GM12878 (cell line): ENCODE data around the gene CANT1. TPM values are rescaled to one million over a fixed set of nuclear protein-coding genes. Genes with fewer than 3 reads are reported as not detected.

Source experiments
- ATAC-seq: fragments of 200-7000 bp; cut with Tn5 transposase; 3 replicates; pipeline ENCODE4 v1.9.1; 2020; ENCODE audit warnings: mild to moderate bottlenecking, moderate library complexity
- BruUV-seq: library from RNA; stranded (reverse); fragments of 400-500 nt; replicated peaks from 2 replicates; lab custom pipeline; 2021; lab: Mats Ljungman, UMichigan
- CTCF ChIA-PET: fragments of 300-600 bp; sonication (Branson Sonifier 250); formaldehyde crosslinking; extraction: SDS; loops from one replicate; lab custom pipeline; 2021; ENCODE audit warnings: inconsistent platforms; lab: Yijun Ruan, JAX
- POLR2A ChIA-PET: fragments of 350-600 bp; formaldehyde crosslinking; extraction: SDS; loops from one replicate; lab custom pipeline; 2021; ENCODE audit warnings: inconsistent platforms; lab: Charles Lee
- RAD21 ChIA-PET: fragments of 300-600 bp; sonication (Branson Sonifier 250); formaldehyde crosslinking; loops from one replicate; lab custom pipeline; 2023; ENCODE audit warnings: antibody characterized with exemption; ENCODE audit not compliant: unreplicated experiment; lab: Charles Lee
- SMC1A ChIA-PET: fragments of 300-600 bp; sonication (Branson Sonifier 250); formaldehyde crosslinking; loops from one replicate; lab custom pipeline; 2023; ENCODE audit not compliant: unreplicated experiment, uncharacterized antibody; lab: Charles Lee
- DNase-seq: peaks from one replicate; pipeline ENCODE4 v3.0.0-alpha.2; 2011; ENCODE audit warnings: low read depth, low spot score
- FAIRE-seq: peaks from 3 replicates; lab custom pipeline; 2011; peaks lifted over from hg19 to GRCh38; lab: Jason Lieb, UNC
- H2AFZ ChIP-seq: 2 replicates; pipeline ENCODE4 v1.6.0; 2011; ENCODE audit warnings: low read depth, low read length, control low read depth; ENCODE audit not compliant: control insufficient read depth
- H3K27ac ChIP-seq: 2 replicates; pipeline ENCODE4 v1.5.1; 2011; ENCODE audit warnings: control low read depth; ENCODE audit not compliant: control insufficient read depth, insufficient read depth
- H3K27me3 ChIP-seq, 2 experiments: replicated peaks in 1 of 2; 2 replicates each; pipeline versions ENCODE4 v1.6.0 to v1.6.1; 2011; ENCODE audit warnings: low read length in 1 of 2; ENCODE audit not compliant: control insufficient read depth in 2 of 2, insufficient read depth in 2 of 2
- H3K36me3 ChIP-seq, 2 experiments: 2 replicates each; pipeline ENCODE4 v1.5.1; 2011; ENCODE audit warnings: low read length in 1 of 2; ENCODE audit not compliant: control insufficient read depth in 2 of 2, insufficient read depth in 2 of 2
- H3K4me1 ChIP-seq: 2 replicates; pipeline ENCODE4 v1.6.1; 2011; ENCODE audit warnings: mild to moderate bottlenecking, low read length, moderate library complexity, mixed read lengths; ENCODE audit not compliant: control insufficient read depth, insufficient read depth
- H3K4me2 ChIP-seq: 2 replicates; pipeline ENCODE4 v1.6.0; 2011; ENCODE audit warnings: control low read depth; ENCODE audit not compliant: control insufficient read depth, insufficient read depth
- H3K4me3 ChIP-seq: fragments of 200-600 bp; sonication (generic); 2 replicates; pipeline ENCODE4 v1.5.1; 2016
- H3K79me2 ChIP-seq: 2 replicates; pipeline ENCODE4 v1.6.0; 2011; ENCODE audit warnings: low read length; ENCODE audit not compliant: control insufficient read depth, insufficient read depth
- H3K9ac ChIP-seq: 2 replicates; pipeline ENCODE4 v1.8.0; 2011; ENCODE audit warnings: low read length, control low read depth, mixed read lengths; ENCODE audit not compliant: control insufficient read depth, insufficient read depth
- H3K9me3 ChIP-seq: replicated peaks from 3 replicates; pipeline ENCODE4 v1.5.1; 2011; ENCODE audit warnings: mild to moderate bottlenecking, low read length; ENCODE audit not compliant: control insufficient read depth, insufficient read depth
- H4K20me1 ChIP-seq: 2 replicates; pipeline ENCODE4 v1.6.0; 2011; ENCODE audit not compliant: control insufficient read depth, insufficient read depth
- CHD2 ChIP-seq: IDR thresholded peaks from 2 replicates; pipeline ENCODE4 v1.6.1; 2011; ENCODE audit warnings: low read depth, low read length, improper control_type of control experiment, borderline replicate concordance
- MTA2 ChIP-seq: fragments of 450-650 bp; IDR thresholded peaks from 2 replicates; pipeline ENCODE4 v1.6.1; 2016; ENCODE audit warnings: low read depth, mild to moderate bottlenecking, moderate library complexity
- MTA3 ChIP-seq: IDR thresholded peaks from 2 replicates; pipeline ENCODE4 v1.6.1; 2012; ENCODE audit warnings: low read length, inconsistent platforms, borderline replicate concordance
- RELA ChIP-seq: fragments of 450-650 bp; IDR thresholded peaks from 2 replicates; pipeline ENCODE4 v1.8.0; 2014; ENCODE audit warnings: borderline replicate concordance; ENCODE audit not compliant: partially characterized antibody
- SUZ12 ChIP-seq: fragments of 200-600 bp; sonication (generic); IDR thresholded peaks from one replicate; pipeline ENCODE4 v1.6.1; 2018; ENCODE audit warnings: antibody characterized with exemption, mild to moderate bottlenecking; ENCODE audit not compliant: unreplicated experiment
- ZZZ3 ChIP-seq: IDR thresholded peaks from 2 replicates; pipeline ENCODE4 v1.6.1; 2011; ENCODE audit warnings: low read depth; ENCODE audit not compliant: control insufficient read depth, insufficient read length
- WGBS: methylation state at CpG from one replicate; pipeline ENCODE4 v1.1.6; 2016; ENCODE audit warnings: low lambda C conversion rate; ENCODE audit not compliant: insufficient replicate concordance, insufficient coverage; ENCODE audit errors: missing lambda C conversion rate; 5-methylcytosine and 5-hydroxymethylcytosine counted together
- in situ Hi-C: fragments of 300-500 bp; cut with MboI; formaldehyde crosslinking; loops from 9 replicates; pipeline ENCODE4 v1.14.3; 2018; ENCODE audit warnings: mixed read lengths
- intact Hi-C: fragments of 100-400 bp; cut with micrococcal nuclease; formaldehyde crosslinking; loops from one replicate; pipeline ENCODE4 v1.14.2; 2022; ENCODE audit not compliant: unreplicated experiment
- polyA plus RNA-seq, 11 experiments: library from polyadenylated mRNA; depleted of rRNA in 4 of 11; unstranded in 6 of 11; stranded (reverse) in 5 of 11; fragments of >200 nt; fragmentation: Nextera tagmentation in 4 of 11; fragmentation: Illumina TruSeq in 1 of 11; extraction: Ambion mirVana in 4 of 11; extraction: Trizol in 1 of 11; gene quantifications; 1 replicate in 1 of 11; 2 replicates in 10 of 11; pipeline versions ENCODE4 v1.2.1 to v1.2.3, GENCODE V29; 2011 to 2016; ENCODE audit warnings: inconsistent platforms in 2 of 11, missing spikeins in 2 of 11, low read depth in 1 of 11
- total RNA-seq, 4 experiments: library from RNA; depleted of rRNA in 3 of 4; stranded (reverse); fragments of >200 nt in 3 of 4; fragmentation: Illumina TruSeq in 1 of 4; extraction: Trizol in 1 of 4; gene quantifications; 2 replicates each; pipeline versions ENCODE4 v1.2.1 to v1.2.3, GENCODE V29; 2013 to 2021

CANT1 gene
- total and polyA plus RNA-seq, 10 of the 15 experiments (the other 5 are each of a cell fraction or from before 2014, with no cell fraction given): 2.2 to 59.2 (median 20.2) TPM

GRCh38 chr17:78999056-78999768, 10.4 kb downstream of the CANT1 start:
- H4K20me1 ChIP-seq: no peaks in the 10 kb centered on the region; the same call in 1 of the 2 replicates
- H3K9ac ChIP-seq: no peak overlapping the region
- ChIA-PET RAD21 (no interaction called here), POLR2A (interaction anchor here (0.6 kb wide), 1 partner anchor 1770 kb away, joined by 3 read pairs; no protein-coding TSS in a partner anchor)
- no peaks in the 10 kb centered on the region for H3K27me3 ChIP-seq
- DNase-seq: no peak
- no peaks in the 10 kb centered on the region; the same call in 2 of the 3 replicates for H3K9me3 ChIP-seq
- H3K27ac ChIP-seq: no peak overlapping the region
- TF ChIP-seq MTA2: no peak
- TF ChIP-seq CHD2: no peak
- TF ChIP-seq SUZ12: no peak
- no peak for TF ChIP-seq MTA3
- no peak for TF ChIP-seq ZZZ3
- no peak for TF ChIP-seq RELA
- TF ChIP-seq, all 136 proteins: peak for 0
- CTCF ChIA-PET: no interaction called here
- SMC1A ChIA-PET: no interaction called here
- peaks cover 5% of the 10 kb centered on the region for H3K79me2 ChIP-seq
- no peak for FAIRE-seq
- 87% methylated on average over 14 of the region's 17 CpGs for WGBS
- ATAC-seq: no peak
- no peaks in the 10 kb centered on the region for H3K4me1 ChIP-seq
- no peak overlapping the region for H3K4me2 ChIP-seq
- intact Hi-C loops (no loop called here), in situ Hi-C loops (no loop called here)
- BruUV-seq: no TSS peak
- peaks cover 7 to 13% of the 10 kb centered on the region in 2 experiments; a peak in 3 of 4 replicates for H3K36me3 ChIP-seq
- no peak overlapping the region for H2AFZ ChIP-seq
- H3K4me3 ChIP-seq: no peak overlapping the region
